H1 (cell line): ENCODE data around the gene GALE. TPM values are rescaled to one million over a fixed set of nuclear protein-coding genes. Genes with fewer than 3 reads are reported as not detected.
"Not testable (repeated sequence)": the region's sequence is repeated elsewhere in the genome, so short reads cannot be mapped to it uniquely, and the experiment has no call there.

Experiments used
- CTCF ChIA-PET: fragments of 300-600 bp; sonication (Branson Sonifier 250); formaldehyde crosslinking; loops from one replicate; lab custom pipeline; 2021; ENCODE audit not compliant: partially characterized antibody; lab: Charles Lee
- POLR2A ChIA-PET: fragments of 300-600 bp; sonication (Branson Sonifier 250); formaldehyde crosslinking; loops from one replicate; lab custom pipeline; 2021; ENCODE audit warnings: inconsistent platforms; ENCODE audit not compliant: partially characterized antibody; lab: Charles Lee
- DNase-seq, 2 experiments: peaks; one replicate each; pipeline versions ENCODE4 v3.0.0 to v3.0.0-alpha.2; 2010 to 2022; ENCODE audit warnings: low spot score in 2 of 2, low read depth in 1 of 2, mixed read lengths in 1 of 2
- FAIRE-seq: peaks from 2 replicates; lab custom pipeline; 2011; peaks lifted over from hg19 to GRCh38; lab: Jason Lieb, UNC
- H2AFZ ChIP-seq: 2 replicates; pipeline ENCODE4 v1.8.1; 2012; ENCODE audit warnings: low read length, inconsistent platforms
- H2AK5ac ChIP-seq: 2 replicates; pipeline ENCODE4 v1.6.1; 2013; ENCODE audit warnings: low read depth, low read length
- H2BK120ac ChIP-seq: replicated peaks from 2 replicates; pipeline ENCODE3; 2013; ENCODE audit warnings: low read depth, low read length, inconsistent platforms
- H2BK12ac ChIP-seq: 2 replicates; pipeline ENCODE4 v1.6.1; 2013; ENCODE audit warnings: low read depth, low read length
- H2BK15ac ChIP-seq: 2 replicates; pipeline ENCODE4 v1.6.1; 2013; ENCODE audit warnings: low read length
- H2BK20ac ChIP-seq: 2 replicates; pipeline ENCODE4 v1.6.1; 2013; ENCODE audit warnings: low read length
- H2BK5ac ChIP-seq: 2 replicates; pipeline ENCODE4 v1.6.1; 2013; ENCODE audit warnings: low read depth, low read length
- H3K14ac ChIP-seq: 2 replicates; pipeline ENCODE4 v1.6.1; 2013; ENCODE audit warnings: inconsistent platforms; ENCODE audit not compliant: insufficient read length
- H3K18ac ChIP-seq: 2 replicates; pipeline ENCODE4 v1.6.1; 2013; ENCODE audit warnings: low read length; ENCODE audit errors: extremely low read depth
- H3K23ac ChIP-seq: 2 replicates; pipeline ENCODE4 v1.6.1; 2013; ENCODE audit warnings: inconsistent platforms; ENCODE audit not compliant: insufficient read length
- H3K23me2 ChIP-seq: 2 replicates; pipeline ENCODE4 v1.6.1; 2013; ENCODE audit warnings: low read depth, low read length
- H3K27ac ChIP-seq: 2 replicates; pipeline ENCODE4 v1.6.1; 2011; ENCODE audit warnings: low read depth, low read length, inconsistent platforms
- H3K27me3 ChIP-seq, 4 experiments: replicated peaks in 1 of 4; 1 replicate in 1 of 4; 2 replicates in 3 of 4; pipeline versions ENCODE4 v1.6.1 to v1.8.1; 2011 to 2013; ENCODE audit warnings: low read length in 3 of 4, mild to moderate bottlenecking in 3 of 4, inconsistent platforms in 2 of 4, mixed read lengths in 2 of 4, moderate library complexity in 1 of 4; ENCODE audit not compliant: control insufficient read depth in 3 of 4, insufficient read depth in 3 of 4; ENCODE audit errors: extremely low read depth in 1 of 4
- H3K36me3 ChIP-seq, 4 experiments: 2 replicates each; pipeline versions ENCODE4 v1.6.1 to v1.8.1; 2011 to 2013; ENCODE audit warnings: mild to moderate bottlenecking in 4 of 4, low read length in 3 of 4, moderate library complexity in 2 of 4, control low read depth in 1 of 4, inconsistent platforms in 1 of 4; ENCODE audit not compliant: insufficient read depth in 4 of 4, control insufficient read depth in 2 of 4
- H3K4ac ChIP-seq: replicated peaks from 2 replicates; pipeline ENCODE3; 2013; ENCODE audit warnings: low read length, low read depth, mixed read lengths, inconsistent platforms; ENCODE audit not compliant: insufficient read length
- H3K4me1 ChIP-seq, 4 experiments: replicated peaks in 1 of 4; 1 replicate in 1 of 4; 2 replicates in 3 of 4; pipeline versions ENCODE4 v1.6.1 to v1.8.1; 2011 to 2013; ENCODE audit warnings: low read length in 3 of 4, inconsistent platforms in 2 of 4, mixed read lengths in 1 of 4; ENCODE audit not compliant: insufficient read depth in 4 of 4, control insufficient read depth in 3 of 4
- H3K4me2 ChIP-seq, 2 experiments: 2 replicates each; pipeline versions ENCODE4 v1.6.1 to v1.8.1; 2011 to 2013; ENCODE audit warnings: low read depth in 2 of 2, low read length in 2 of 2, control low read depth in 1 of 2, inconsistent platforms in 1 of 2, mild to moderate bottlenecking in 1 of 2; ENCODE audit not compliant: insufficient read depth in 1 of 2
- H3K4me3 ChIP-seq, 4 experiments: fragments of 200-600, 300-600 bp in 1 of 4; sonication (generic), shearing (Covaris generic), sonication (Bioruptor Twin) in 1 of 4; 2 replicates each; pipeline versions ENCODE4 v1.5.1 to v1.8.1; 2011 to 2016; ENCODE audit warnings: low read length in 4 of 4, low read depth in 3 of 4, control low read depth in 2 of 4, inconsistent platforms in 2 of 4, mild to moderate bottlenecking in 2 of 4, mixed read lengths in 1 of 4, moderate library complexity in 1 of 4; ENCODE audit not compliant: insufficient read depth in 2 of 4; ENCODE audit errors: extremely low read depth in 1 of 4
- H3K56ac ChIP-seq: replicated peaks from 2 replicates; pipeline ENCODE3; 2013; ENCODE audit warnings: low read depth, mild to moderate bottlenecking, mixed read lengths, low read length, inconsistent platforms; ENCODE audit not compliant: insufficient read length
- H3K79me1 ChIP-seq: 2 replicates; pipeline ENCODE4 v1.6.1; 2013; ENCODE audit warnings: low read depth, low read length, control low read depth
- H3K79me2 ChIP-seq, 2 experiments: 2 replicates each; pipeline versions ENCODE4 v1.6.1 to v1.8.1; 2012 to 2013; ENCODE audit warnings: low read length in 2 of 2, mild to moderate bottlenecking in 2 of 2, inconsistent platforms in 1 of 2; ENCODE audit not compliant: insufficient read depth in 2 of 2, control insufficient read depth in 1 of 2
- H3K9ac ChIP-seq, 4 experiments: replicated peaks in 1 of 4; 1 replicate in 1 of 4; 2 replicates in 3 of 4; pipeline versions ENCODE4 v1.6.1 to v1.8.1; 2011 to 2013; ENCODE audit warnings: low read depth in 3 of 4, low read length in 3 of 4, control low read depth in 2 of 4, mild to moderate bottlenecking in 2 of 4, moderate library complexity in 2 of 4, inconsistent platforms in 1 of 4; ENCODE audit errors: extremely low read depth in 1 of 4
- H3K9me3 ChIP-seq, 2 experiments: 2 replicates each; pipeline versions ENCODE4 v1.6.1 to v1.8.1; 2012 to 2013; ENCODE audit warnings: mild to moderate bottlenecking in 2 of 2, moderate library complexity in 2 of 2, control low read depth in 1 of 2, inconsistent platforms in 1 of 2, low read depth in 1 of 2, low read length in 1 of 2, mixed read lengths in 1 of 2; ENCODE audit not compliant: insufficient read depth in 2 of 2
- H4K20me1 ChIP-seq, 2 experiments: replicated peaks in 1 of 2; 2 replicates each; pipeline versions ENCODE3 to v1.8.1; 2011 to 2013; ENCODE audit warnings: inconsistent platforms in 2 of 2, low read length in 2 of 2, mild to moderate bottlenecking in 1 of 2; ENCODE audit not compliant: insufficient read depth in 2 of 2, control insufficient read depth in 1 of 2
- H4K5ac ChIP-seq: 2 replicates; pipeline ENCODE4 v1.6.1; 2013; ENCODE audit warnings: low read length, low read depth, mixed read lengths, inconsistent platforms; ENCODE audit not compliant: insufficient read length
- H4K8ac ChIP-seq: 2 replicates; pipeline ENCODE4 v1.8.0; 2013; ENCODE audit warnings: mild to moderate bottlenecking, moderate library complexity, low read length, inconsistent platforms; ENCODE audit not compliant: insufficient read depth; ENCODE audit errors: extremely low read depth
- H4K91ac ChIP-seq: replicated peaks from 2 replicates; pipeline ENCODE3; 2013; ENCODE audit warnings: low read length, mixed read lengths, inconsistent platforms; ENCODE audit not compliant: insufficient read length
- WGBS, 2 experiments: shearing (Covaris generic) in 1 of 2; methylation state at CpG; one replicate each; pipeline versions ENCODE4 v1.1.6 to v1.1.7; 2013 to 2015; ENCODE audit warnings: low lambda C conversion rate in 2 of 2, mixed read lengths in 2 of 2, inconsistent platforms in 1 of 2, low coverage in 1 of 2, missing lambda C conversion rate in 1 of 2; ENCODE audit not compliant: insufficient replicate concordance in 2 of 2, insufficient coverage in 1 of 2, insufficient read length in 1 of 2; ENCODE audit errors: extremely low coverage in 1 of 2, missing lambda C conversion rate in 1 of 2; 5-methylcytosine and 5-hydroxymethylcytosine counted together
- polyA plus RNA-seq, 7 experiments: library from polyadenylated mRNA; depleted of rRNA in 3 of 7; stranded (reverse) in 5 of 7; unstranded in 2 of 7; fragments of >200 nt in 5 of 7; fragments of 200-250 nt in 2 of 7; gene quantifications; 1 replicate in 5 of 7; 2 replicates in 1 of 7; 4 replicates in 1 of 7; pipeline versions ENCODE4 v1.2.1 to v1.2.3, GENCODE V29; 2011 to 2013; ENCODE audit warnings: missing spikeins in 2 of 7, mixed read lengths in 2 of 7
- total RNA-seq: library from RNA; stranded (reverse); fragmentation: NEBNext Ultra II Directional; extraction: Animal tissue kit (Norgen Biotek cat#: 25700); gene quantifications from 2 replicates; pipeline ENCODE4 v1.2.1, GENCODE V29; 2021

The GALE gene
- total and polyA plus RNA-seq, 2 of the 8 experiments (the other 6 are each of a cell fraction or from before 2014, with no cell fraction given), result 26.0 to 33.9 TPM

DNA sequence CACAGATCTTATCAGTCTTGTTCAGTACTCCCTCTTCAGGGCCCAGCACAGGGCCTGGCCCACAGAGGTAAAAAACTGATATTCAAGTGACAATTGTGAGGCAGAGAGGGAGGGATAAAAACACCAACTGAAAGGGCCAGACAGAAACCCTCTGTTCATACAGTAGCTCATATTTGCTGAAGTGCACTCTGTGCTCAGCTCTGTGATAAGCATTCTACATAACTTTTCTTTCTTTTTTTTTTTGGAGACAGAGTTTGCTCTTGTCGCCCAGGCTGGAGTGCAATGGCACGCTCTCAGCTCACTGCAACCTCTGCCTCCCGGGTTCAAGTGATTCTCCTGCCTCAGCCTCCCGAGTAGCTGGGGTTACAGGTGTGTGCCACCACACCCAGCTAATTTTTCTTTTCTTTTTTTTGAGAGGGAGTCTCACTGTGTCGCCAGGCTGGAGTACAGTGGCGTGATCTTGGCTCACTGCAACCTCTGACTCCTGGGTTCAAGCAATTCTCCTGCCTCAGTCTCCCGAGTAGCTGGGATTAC, 2.3 kb upstream of the GALE start:
- 95% methylated on average over 7 of the region's 7 CpGs; no CpG with 5 or more reads in 1 of the 2 experiments for WGBS, 2 experiments

More for the DNA sequence above, 2.3 kb upstream of the GALE start:
- not testable (repeated sequence) for H3K9ac ChIP-seq, FAIRE-seq, H3K56ac ChIP-seq, H2BK12ac ChIP-seq, H3K9me3 ChIP-seq, H4K5ac ChIP-seq, H3K27me3 ChIP-seq, H3K18ac ChIP-seq, H2BK20ac ChIP-seq, DNase-seq, H3K4me3 ChIP-seq, H2BK15ac ChIP-seq, H2AFZ ChIP-seq, H3K14ac ChIP-seq, H3K79me2 ChIP-seq, H3K23ac ChIP-seq, H2AK5ac ChIP-seq, H3K27ac ChIP-seq, H4K91ac ChIP-seq, H2BK5ac ChIP-seq, H3K4me2 ChIP-seq, H3K4ac ChIP-seq, H3K79me1 ChIP-seq, H3K36me3 ChIP-seq, H2BK120ac ChIP-seq, H4K8ac ChIP-seq, H4K20me1 ChIP-seq
- CTCF ChIA-PET, result interaction anchor here (0.8 to 5.3 kb wide), 5 partner anchors 8 to 351 kb away, joined by 3 to 66 read pairs (median 4); partner anchors contain the start of gene LYPLA2
- POLR2A ChIA-PET, result interaction anchor here (0.6 to 16.2 kb wide), 8 partner anchors 11 to 114 kb away, joined by 3 to 192 read pairs (median 5); partner anchors contain the start of genes LYPLA2, PITHD1 and RPL11
- Histone ChIP-seq H3K23me2 (peaks cover 16% of the 10 kb centered on the region), H3K4me1 (peaks cover 0 to 12% (median 9%) of the 10 kb centered on the region in 4 experiments; a peak in 5 of 7 replicates)
